GM18526 (cell line): ENCODE measurements around the gene TRIM64C.
"Not testable (repeated sequence)": the region's sequence is repeated elsewhere in the genome, so short reads cannot be mapped to it uniquely, and the experiment has no call there.

Source experiments
- POLR2A ChIP-seq: IDR thresholded peaks from 3 replicates; pipeline ENCODE4 v1.6.1; 2011; ENCODE audit not compliant: insufficient read length; ENCODE audit errors: extremely low read depth

TRIM64C gene, protein sequence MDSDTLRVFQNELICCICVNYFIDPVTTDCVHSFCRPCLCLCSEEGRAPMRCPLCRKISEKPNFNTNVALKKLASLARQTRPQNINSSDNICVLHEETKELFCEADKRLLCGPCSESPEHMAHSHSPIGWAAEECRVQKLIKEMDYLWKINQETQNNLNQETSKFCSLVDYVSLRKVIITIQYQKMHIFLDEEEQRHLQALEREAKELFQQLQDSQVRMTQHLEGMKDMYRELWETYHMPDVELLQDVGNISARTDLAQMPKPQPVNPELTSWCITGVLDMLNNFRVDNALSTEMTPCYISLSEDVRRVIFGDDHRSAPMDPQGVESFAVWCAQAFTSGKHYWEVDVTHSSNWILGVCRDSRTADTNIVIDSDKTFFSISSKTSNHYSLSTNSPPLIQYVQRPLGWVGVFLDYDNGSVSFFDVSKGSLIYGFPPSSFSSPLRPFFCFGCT

DNA sequence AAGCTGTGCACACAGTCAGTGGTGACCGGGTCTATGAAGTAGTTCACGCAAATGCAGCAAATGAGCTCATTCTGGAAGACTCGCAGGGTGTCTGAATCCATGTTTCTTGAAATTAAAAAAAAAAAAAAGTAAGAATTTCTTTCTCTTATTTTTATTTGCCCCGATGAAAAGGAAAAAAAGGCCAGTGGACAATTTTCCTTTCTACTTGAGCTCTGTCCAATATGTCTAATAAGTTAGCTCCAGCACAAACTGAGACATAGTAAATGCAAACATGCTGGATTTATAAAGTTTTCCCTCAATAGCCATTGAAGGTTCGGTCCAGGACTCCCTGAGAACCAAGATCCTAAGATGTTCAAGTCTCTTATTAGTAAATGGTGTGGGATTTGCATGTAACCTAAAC, at the start of gene TRIM64C:
TSS of gene TRIM64C (minus strand) at position 101 of the 400 bp plus-strand sequence. CDS start at position 101, 0 bp downstream.
- TF ChIP-seq POLR2A: not testable (repeated sequence)

DNA sequence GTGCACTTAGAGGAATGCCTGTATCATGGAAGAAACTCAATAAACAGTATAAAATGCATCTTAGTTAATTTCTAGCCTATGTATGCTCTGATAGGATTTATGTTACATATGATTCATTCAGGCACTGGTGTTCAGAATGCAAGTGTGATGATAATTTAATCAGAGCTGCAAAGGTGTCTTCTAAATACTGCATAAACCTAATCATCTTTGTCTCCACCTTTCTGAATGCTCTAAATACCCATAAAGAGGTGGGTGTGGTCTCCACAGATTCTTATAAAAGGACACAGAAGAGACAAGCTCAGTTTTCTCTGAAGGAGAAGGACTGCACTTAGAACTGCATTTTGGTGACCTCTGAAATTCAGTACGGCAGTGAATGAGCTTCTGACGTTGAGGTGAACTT, 30.4 kb downstream of the TRIM64C start, which contains the start of gene TRIM49B:
TSS of gene TRIM49B (plus strand) at position 301 of the 400 bp plus-strand sequence. CDS start 2,777 bp downstream, outside the sequence.
- not testable (repeated sequence) for TF ChIP-seq POLR2A
